GM18907 (cell line): ENCODE measurements around the gene USP9Y.

Experiments
- ATAC-seq: cut with Tn5 transposase; IDR thresholded peaks from one replicate; pipeline ENCODE4 v1.9.1; 2021; ENCODE audit warnings: mild to moderate bottlenecking, moderate library complexity; ENCODE audit not compliant: unreplicated experiment

The USP9Y gene

GRCh38 chrY:12756021-12756420, 55.0 kb downstream of the USP9Y start:
- ATAC-seq = no peak

- no peak for ATAC-seq
These were observed 64.9 kb downstream of the USP9Y start for GRCh38 chrY:12765976-12766375.

- no peak for ATAC-seq
These were observed 83.5 kb downstream of the USP9Y start for GRCh38 chrY:12784521-12784920.

GRCh38 chrY:12793999-12794398, 93.0 kb downstream of the USP9Y start:
- ATAC-seq = no peak

GRCh38 chrY:12808046-12808445, 107.0 kb downstream of the USP9Y start:
- no peak for ATAC-seq

GRCh38 chrY:12809034-12809433, 108.0 kb downstream of the USP9Y start:
- ATAC-seq = no peak

- ATAC-seq = no peak
These were observed 122.4 kb downstream of the USP9Y start for GRCh38 chrY:12823408-12823807.

GRCh38 chrY:12826791-12827190, 125.8 kb downstream of the USP9Y start:
- ATAC-seq = no peak

GRCh38 chrY:12833284-12833683, 132.3 kb downstream of the USP9Y start:
- ATAC-seq = no peak

- ATAC-seq = no peak
These were observed 136.5 kb downstream of the USP9Y start for GRCh38 chrY:12837550-12837949.

- no peak for ATAC-seq
These were observed 140.3 kb downstream of the USP9Y start for GRCh38 chrY:12841368-12841767.

GRCh38 chrY:12846793-12847192, 145.8 kb downstream of the USP9Y start:
- ATAC-seq = no peak

- ATAC-seq = no peak
These were observed 154.8 kb downstream of the USP9Y start for GRCh38 chrY:12855791-12856275.

GRCh38 chrY:12867960-12868359, 166.9 kb downstream of the USP9Y start:
- no peak for ATAC-seq

- no peak for ATAC-seq
These were observed 195.9 kb downstream of the USP9Y start for GRCh38 chrY:12896973-12897372.

GRCh38 chrY:12898604-12899003, 197.6 kb downstream of the USP9Y start:
- ATAC-seq = no peak

- ATAC-seq = no peak
These were observed 203.8 kb downstream of the USP9Y start, which contains the start of gene DDX3Y for GRCh38 chrY:12904618-12905516. Gene DDX3Y, plus strand, starts transcription at chrY:12904868. Its CDS starts 69 bp downstream, at chrY:12904937.

GRCh38 chrY:12905517-12905872, 204.5 kb downstream of the USP9Y start:
- ATAC-seq = no peak

- ATAC-seq = no peak
These were observed 204.9 kb downstream of the USP9Y start for GRCh38 chrY:12905895-12906294.
